K562 (cell line): ENCODE results near the gene OR1J4.

Source experiments
- E2F8 ChIP-seq: fragments of 450-650 bp; IDR thresholded peaks from 2 replicates; pipeline ENCODE4 v1.7.1; 2018; ENCODE audit warnings: mild to moderate bottlenecking, low read depth; ENCODE audit not compliant: partially characterized antibody
- NR3C1 ChIP-seq: sonication (generic); formaldehyde crosslinking; IDR thresholded peaks from 2 replicates; pipeline ENCODE4 v1.8.1; 2022; ENCODE audit warnings: missing genetic modification reagents
- TCF7 ChIP-seq: sonication (generic); IDR thresholded peaks from 2 replicates; pipeline ENCODE4 v1.6.1; 2016; ENCODE audit warnings: antibody characterized with exemption, borderline replicate concordance
- TF ChIP-seq, protein P1 (sequence below): sonication (generic); formaldehyde crosslinking; IDR thresholded peaks from 2 replicates; pipeline ENCODE4 v1.8.1; 2022; ENCODE audit warnings: missing genetic modification reagents

GRCh38 chr9:122527193-122527592, 8.3 kb downstream of the OR1J4 start, which contains the start of gene OR1N1:
- TF ChIP-seq NR3C1 (CRISPR knock-in tag) = no peak
- TF ChIP-seq TCF7 = no peak
- TF ChIP-seq, protein P1, sequence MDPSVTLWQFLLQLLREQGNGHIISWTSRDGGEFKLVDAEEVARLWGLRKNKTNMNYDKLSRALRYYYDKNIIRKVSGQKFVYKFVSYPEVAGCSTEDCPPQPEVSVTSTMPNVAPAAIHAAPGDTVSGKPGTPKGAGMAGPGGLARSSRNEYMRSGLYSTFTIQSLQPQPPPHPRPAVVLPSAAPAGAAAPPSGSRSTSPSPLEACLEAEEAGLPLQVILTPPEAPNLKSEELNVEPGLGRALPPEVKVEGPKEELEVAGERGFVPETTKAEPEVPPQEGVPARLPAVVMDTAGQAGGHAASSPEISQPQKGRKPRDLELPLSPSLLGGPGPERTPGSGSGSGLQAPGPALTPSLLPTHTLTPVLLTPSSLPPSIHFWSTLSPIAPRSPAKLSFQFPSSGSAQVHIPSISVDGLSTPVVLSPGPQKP (CRISPR knock-in tag) = no peak
- no peak for TF ChIP-seq E2F8
